ENCODE results near the gene TRERF1. TPM values are rescaled to one million over a fixed set of nuclear protein-coding genes. Genes with fewer than 3 reads are reported as not detected.

TRERF1 gene
- polyA plus RNA-seq, 1 experiment = 3.5 TPM

GRCh38 chr6:42443312-42444060 lies 8.2 kb downstream of the TRERF1 start:
- H3K27me3 ChIP-seq (ENCODE audit: control insufficient read depth, insufficient read depth, low read length) = no peaks in the 10 kb centered on the region
- DNase-seq (ENCODE audit: low read depth) = no peak
- POLR2A ChIA-PET = no interaction called here
- no peak overlapping the region for H3K4me3 ChIP-seq (ENCODE audit: low read depth, low read length)
- TF ChIP-seq CTCF (IDR thresholded peaks at IDR 0.05; ENCODE audit: insufficient read depth, low read depth, low read length) = no peak
- H3K36me3 ChIP-seq (ENCODE audit: control insufficient read depth, insufficient read depth, low read length) = no peaks in the 10 kb centered on the region
- CTCF ChIA-PET = interaction anchor here (1.4 kb wide), 1 partner anchor 89 kb away, joined by 7 read pairs; no protein-coding TSS in a partner anchor

DNA sequence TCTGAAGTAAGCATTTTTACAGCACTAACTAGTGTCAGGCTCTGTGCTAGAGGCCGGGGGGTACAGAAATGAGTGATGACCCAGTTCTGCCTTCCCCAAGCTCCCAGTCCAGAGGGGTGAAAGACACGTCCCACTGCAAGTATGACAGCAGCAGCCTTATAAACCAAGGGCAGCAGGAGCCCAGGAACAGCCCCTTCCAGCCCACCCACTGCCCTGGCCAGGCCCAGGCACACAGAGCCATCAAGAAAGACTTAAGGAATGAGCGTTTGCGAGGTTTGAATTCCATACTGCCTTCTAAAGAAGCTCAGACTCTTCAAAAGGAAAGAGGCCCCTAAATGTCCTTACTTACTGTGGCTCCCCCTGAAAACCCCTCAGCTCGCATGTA lies 10.0 kb downstream of the TRERF1 start:
- CTCF ChIA-PET = interaction anchor here (1.0 to 1.9 kb wide), 4 partner anchors 9 to 273 kb away, joined by 3 to 7 read pairs (median 6); partner anchors contain the start of gene TRERF1
- no peak for TF ChIP-seq CTCF (IDR thresholded peaks at IDR 0.05; ENCODE audit: insufficient read depth, low read depth, low read length)
- POLR2A ChIA-PET = interaction anchor here (0.6 kb wide), 1 partner anchor 10 kb away, joined by 3 read pairs; the partner anchor contains the start of gene TRERF1
- Histone ChIP-seq H3K4me3 (ENCODE audit: low read depth, low read length) (no peak overlapping the region), H3K36me3 (ENCODE audit: control insufficient read depth, insufficient read depth, low read length) (no peaks in the 10 kb centered on the region), H3K27me3 (ENCODE audit: control insufficient read depth, insufficient read depth, low read length) (no peaks in the 10 kb centered on the region)
- DNase-seq (ENCODE audit: low read depth) = no peak

DNA sequence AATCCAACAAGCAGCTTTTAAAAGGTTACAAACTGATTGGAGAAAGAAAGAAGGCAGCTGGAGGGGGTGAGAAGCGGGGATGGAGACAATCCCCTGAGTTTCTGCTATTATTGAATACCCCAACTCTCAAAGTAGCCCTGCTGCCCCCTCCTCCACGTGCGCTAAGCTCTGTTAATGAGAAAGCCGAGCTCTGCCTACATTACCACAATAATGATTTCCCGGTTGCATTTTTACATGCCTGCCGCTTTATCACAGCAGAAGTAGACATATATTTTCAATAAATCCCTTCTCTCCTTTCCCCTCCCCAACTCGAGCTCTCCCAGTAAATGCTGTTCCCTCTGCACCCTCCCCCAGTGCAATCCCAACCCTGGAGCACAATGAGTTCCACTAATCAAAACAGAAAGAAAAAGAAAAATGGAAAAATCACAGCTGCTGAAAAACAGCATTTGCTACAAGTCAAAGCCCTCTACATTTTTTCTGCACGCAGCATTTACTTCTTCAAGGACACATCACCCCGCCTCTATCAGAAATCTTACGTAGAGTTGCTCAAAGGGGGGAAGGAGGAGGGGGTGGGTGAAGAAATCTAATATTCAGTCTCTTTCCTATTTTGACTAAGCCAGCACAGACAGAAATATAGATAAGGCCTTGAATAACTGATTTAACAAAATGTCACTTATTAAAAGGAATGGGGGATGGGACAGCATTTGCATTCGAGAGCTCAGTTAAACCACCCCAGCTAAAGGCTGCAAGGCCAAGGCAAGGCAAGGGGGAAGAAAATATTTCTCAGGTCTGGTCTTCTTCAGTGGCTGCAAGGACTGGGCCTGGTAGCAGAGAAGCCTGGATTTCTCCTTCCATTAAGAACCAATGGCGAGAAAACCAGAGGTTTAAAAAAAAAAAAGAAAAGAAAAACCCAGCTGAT lies 10.7 kb downstream of the TRERF1 start:
- DNase-seq (ENCODE audit: low read depth) = no peak
- H3K27me3 ChIP-seq (ENCODE audit: control insufficient read depth, insufficient read depth, low read length) = no peaks in the 10 kb centered on the region
- ChIA-PET CTCF (interaction anchor here (0.9 to 1.9 kb wide), 5 partner anchors 10 to 272 kb away, joined by 3 to 7 read pairs (median 3); partner anchors contain the start of gene TRERF1), POLR2A (interaction anchor here (0.6 kb wide), 2 partner anchors 11 to 43 kb away, joined by 3 to 5 read pairs; partner anchors contain the start of gene TRERF1)
- H3K4me3 ChIP-seq (ENCODE audit: low read depth, low read length) = no peak overlapping the region
- TF ChIP-seq CTCF (IDR thresholded peaks at IDR 0.05; ENCODE audit: insufficient read depth, low read depth, low read length) = no peak
- H3K36me3 ChIP-seq (ENCODE audit: control insufficient read depth, insufficient read depth, low read length) = no peaks in the 10 kb centered on the region

- Histone ChIP-seq H3K36me3 (ENCODE audit: control insufficient read depth, insufficient read depth, low read length) (no peaks in the 10 kb centered on the region), H3K27me3 (ENCODE audit: control insufficient read depth, insufficient read depth, low read length) (no peaks in the 10 kb centered on the region), H3K4me3 (ENCODE audit: low read depth, low read length) (no peak overlapping the region)
- ChIA-PET POLR2A (interaction anchor here (0.6 kb wide), 1 partner anchor 42 kb away, joined by 5 read pairs; no protein-coding TSS in a partner anchor), CTCF (interaction anchor here (1.1 kb wide), 1 partner anchor 92 kb away, joined by 3 read pairs; no protein-coding TSS in a partner anchor)
- no peak for DNase-seq (ENCODE audit: low read depth)
- no peak for TF ChIP-seq CTCF (IDR thresholded peaks at IDR 0.05; ENCODE audit: insufficient read depth, low read depth, low read length)
These were observed 11.7 kb downstream of the TRERF1 start for GRCh38 chr6:42440027-42440426.
